K562 (cell line): ENCODE measurements around the gene MED29. TPM values are rescaled to one million over a fixed set of nuclear protein-coding genes. Genes with fewer than 3 reads are reported as not detected.

Experiments used
- ATAC-seq: fragments of 200-7000 bp; cut with Tn5 transposase; 3 replicates; pipeline ENCODE4 v1.9.1; 2020; ENCODE audit warnings: moderate library complexity
- BruUV-seq: library from RNA; stranded (reverse); fragments of 400-500 nt; replicated peaks from 2 replicates; lab custom pipeline; 2021; lab: Mats Ljungman, UMichigan
- CTCF ChIA-PET: fragments of 300-600 bp; formaldehyde crosslinking; extraction: SDS; loops from one replicate; lab custom pipeline; 2021; ENCODE audit warnings: low intra/inter-chr PET ratio; lab: Yijun Ruan, JAX
- POLR2A ChIA-PET: fragments of 300-600, 350-650 bp; sonication (Branson Sonifier 250); formaldehyde crosslinking; extraction: SDS; loops from one replicate; lab custom pipeline; 2021; ENCODE audit warnings: antibody characterized with exemption, inconsistent platforms; lab: Yijun Ruan, JAX
- DNase-seq, 4 experiments: peaks; one replicate each; pipeline versions ENCODE4 v3.0.0 to v3.0.0-alpha.2; 2011 to 2018; ENCODE audit warnings: low spot score in 3 of 4, mixed read lengths in 3 of 4; ENCODE audit errors: extremely low read depth in 1 of 4
- FAIRE-seq: peaks from 2 replicates; lab custom pipeline; 2011; peaks lifted over from hg19 to GRCh38; lab: Jason Lieb, UNC
- H2AFZ ChIP-seq: 2 replicates; pipeline ENCODE4 v1.6.0; 2011; ENCODE audit warnings: low read depth, low read length, control low read depth, inconsistent platforms
- H3K27ac ChIP-seq: fragments of 200-600 bp; 3 replicates; pipeline ENCODE4 v1.8.0; 2011; ENCODE audit warnings: low read depth, mild to moderate bottlenecking, control low read depth, inconsistent platforms, low read length, moderate library complexity, mixed read lengths; ENCODE audit errors: extremely low read depth
- H3K27me3 ChIP-seq, 2 experiments: fragments of 300-600 bp in 1 of 2; 2 replicates in 1 of 2; 3 replicates in 1 of 2; pipeline versions ENCODE4 v1.6.0 to v1.8.0; 2011; ENCODE audit warnings: inconsistent platforms in 2 of 2, low read length in 2 of 2, mild to moderate bottlenecking in 1 of 2, mixed read lengths in 1 of 2, moderate library complexity in 1 of 2; ENCODE audit not compliant: control insufficient read depth in 2 of 2, insufficient read depth in 2 of 2
- H3K36me3 ChIP-seq: fragments of 300-600 bp; 3 replicates; pipeline ENCODE4 v1.8.0; 2011; ENCODE audit warnings: mild to moderate bottlenecking, low read length, inconsistent platforms; ENCODE audit not compliant: control insufficient read depth, insufficient read depth
- H3K4me1 ChIP-seq, 2 experiments: fragments of 200-600 bp in 1 of 2; replicated peaks in 1 of 2; 2 replicates in 1 of 2; 3 replicates in 1 of 2; pipeline versions ENCODE4 v1.5.1 to v1.8.0; 2011; ENCODE audit warnings: inconsistent platforms in 2 of 2, low read length in 2 of 2, mild to moderate bottlenecking in 1 of 2, mixed read lengths in 1 of 2, moderate library complexity in 1 of 2; ENCODE audit not compliant: control insufficient read depth in 2 of 2, insufficient read depth in 2 of 2
- H3K4me2 ChIP-seq: 2 replicates; pipeline ENCODE4 v1.6.1; 2011; ENCODE audit warnings: low read length, control low read depth, inconsistent platforms, mixed read lengths; ENCODE audit not compliant: insufficient read depth
- H3K4me3 ChIP-seq: fragments of 200-600 bp; sonication (generic), shearing (Covaris generic); 2 replicates; pipeline ENCODE4 v1.5.1; 2016; ENCODE audit warnings: control low read depth, inconsistent platforms
- H3K79me2 ChIP-seq: fragments of 200-600 bp; 3 replicates; pipeline ENCODE4 v1.8.0; 2011; ENCODE audit warnings: low read length, inconsistent platforms; ENCODE audit not compliant: control insufficient read depth, insufficient read depth
- H3K9ac ChIP-seq, 2 experiments: 2 replicates each; pipeline versions ENCODE4 v1.6.0 to v1.6.1; 2011; ENCODE audit warnings: low read depth in 2 of 2, low read length in 2 of 2, control low read depth in 1 of 2, inconsistent platforms in 1 of 2, mild to moderate bottlenecking in 1 of 2, mixed read lengths in 1 of 2; ENCODE audit not compliant: insufficient read depth in 1 of 2
- H3K9me1 ChIP-seq: one replicate; pipeline ENCODE4 v1.6.0; 2011; ENCODE audit warnings: inconsistent platforms, mild to moderate bottlenecking, low read length, moderate library complexity; ENCODE audit not compliant: control insufficient read depth, insufficient read depth
- H3K9me3 ChIP-seq: replicated peaks from 2 replicates; pipeline ENCODE4 v1.5.1; 2011; ENCODE audit warnings: low read depth, low read length, inconsistent platforms; ENCODE audit not compliant: control insufficient read depth, insufficient read depth
- H4K20me1 ChIP-seq: replicated peaks from 2 replicates; pipeline ENCODE4 v1.6.1; 2011; ENCODE audit warnings: low read length, inconsistent platforms, mixed read lengths; ENCODE audit not compliant: control insufficient read depth, insufficient read depth
- ZNF184 ChIP-seq: sonication (generic); formaldehyde crosslinking; IDR thresholded peaks from 2 replicates; pipeline ENCODE4 v1.5.0; 2020; ENCODE audit warnings: missing genetic modification reagents
- ZNF766 ChIP-seq: fragments of 200-800 bp; sonication (Bioruptor generic); conservative IDR thresholded peaks from 2 replicates; pipeline ENCODE4 v1.6.1; 2016; ENCODE audit warnings: missing genetic modification characterization, missing compliant biosample characterization
- WGBS: fragments of 100-300 bp; shearing (Covaris generic); methylation state at CpG from one replicate; pipeline ENCODE4 v1.1.6; 2016; ENCODE audit warnings: low coverage, mixed read lengths; ENCODE audit not compliant: insufficient coverage; ENCODE audit errors: missing lambda C conversion rate; 5-methylcytosine and 5-hydroxymethylcytosine counted together
- in situ Hi-C: fragments of 300-500 bp; cut with MboI; formaldehyde crosslinking; loops from 4 replicates; pipeline ENCODE4 v1.15.0; 2018; ENCODE audit warnings: inconsistent platforms, mixed read lengths
- intact Hi-C: fragments of 100-400 bp; cut with micrococcal nuclease; formaldehyde crosslinking; loops from 2 replicates; pipeline ENCODE4 v1.14.2; 2022
- polyA plus RNA-seq, 8 experiments: library from polyadenylated mRNA; depleted of rRNA in 4 of 8; stranded (reverse) in 5 of 8; unstranded in 3 of 8; fragments of >200 nt; fragmentation: Nextera tagmentation in 2 of 8; fragmentation: Illumina TruSeq in 1 of 8; extraction: Ambion mirVana in 2 of 8; extraction: Trizol in 1 of 8; gene quantifications; 2 replicates each; pipeline versions ENCODE4 v1.2.1 to v1.2.3, GENCODE V29; 2011 to 2014; ENCODE audit warnings: inconsistent platforms in 1 of 8, missing spikeins in 1 of 8
- total RNA-seq, 7 experiments: library from RNA; depleted of rRNA in 6 of 7; stranded (reverse); fragments of >200 nt in 6 of 7; fragmentation: Illumina TruSeq in 2 of 7; extraction: Trizol in 2 of 7; gene quantifications; 2 replicates each; pipeline versions ENCODE4 v1.2.1 to v1.2.3, GENCODE V29; 2011 to 2021; ENCODE audit warnings: low replicate concordance in 1 of 7
- TF ChIP-seq, protein P1 (sequence below): sonication (generic); formaldehyde crosslinking; IDR thresholded peaks from 2 replicates; pipeline ENCODE4 v1.8.0; 2022; ENCODE audit warnings: missing genetic modification reagents, mild to moderate bottlenecking, borderline replicate concordance
- TF ChIP-seq, protein P2 (sequence below): fragments of 450-650 bp; IDR thresholded peaks from 2 replicates; pipeline ENCODE4 v1.6.1; 2014; ENCODE audit warnings: low read depth, mild to moderate bottlenecking, moderate library complexity, borderline replicate concordance
- TF ChIP-seq, protein P3 (sequence below): fragments of 450-650 bp; IDR thresholded peaks from 2 replicates; pipeline ENCODE4 v1.6.1; 2016; ENCODE audit warnings: antibody characterized with exemption

Gene MED29
- total and polyA plus RNA-seq, 9 of the 15 experiments (the other 6 are each of a cell fraction or from before 2014, with no cell fraction given): 1.8 to 22.6 (median 12.4) TPM

DNA sequence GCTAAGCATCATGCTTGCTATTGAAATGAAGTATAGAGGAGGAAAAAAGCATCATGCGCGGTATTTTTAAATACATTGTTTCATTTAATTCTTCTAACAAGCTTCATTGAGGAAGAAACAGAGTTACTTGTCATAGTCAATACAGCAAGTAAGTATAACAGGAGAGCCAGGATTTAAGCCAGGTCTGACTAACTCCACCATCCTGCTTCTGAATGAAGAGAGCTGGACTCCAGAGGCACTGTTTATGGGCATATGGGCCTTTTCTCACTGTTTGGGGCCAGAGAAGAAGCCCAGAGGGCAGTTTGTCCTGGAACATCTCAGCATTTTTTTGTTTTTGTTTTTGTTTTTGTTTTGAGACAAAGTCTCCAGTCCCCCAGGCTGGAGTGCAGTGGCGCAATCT is 41.0 kb upstream of the MED29 start:
- POLR2A ChIA-PET: interaction anchor here (0.6 to 1.3 kb wide), 4 partner anchors 54 to 247 kb away, joined by 3 to 4 read pairs (median 3); partner anchors contain the start of genes IFNL1 and RPS16
- WGBS: 98% methylated on average over 3 of the region's 3 CpGs
- Histone ChIP-seq H3K4me2 (no peak overlapping the region), H3K27me3 (no peaks in the 10 kb centered on the region), H3K79me2 (peaks cover 75% of the 10 kb centered on the region), H3K4me1 (peaks cover 27 to 57% of the 10 kb centered on the region in 2 experiments), H3K9ac (no peak overlapping the region), H3K9me1 (peaks cover 12% of the 10 kb centered on the region), H3K36me3 (peaks cover 87% of the 10 kb centered on the region), H3K9me3 (no peaks in the 10 kb centered on the region), H3K27ac (no peak overlapping the region), H4K20me1 (peaks cover 36% of the 10 kb centered on the region), H3K4me3 (no peak overlapping the region), H2AFZ (no peak overlapping the region)
- in situ Hi-C loops (no loop called here), intact Hi-C loops (no loop called here)
- CTCF ChIA-PET: no interaction called here
- FAIRE-seq: no peak
- no peak for ATAC-seq
- TF ChIP-seq ZNF184 (CRISPR knock-in tag) (no peak), ZNF766 (CRISPR knock-in tag) (no peak)
- TF ChIP-seq, protein P1, sequence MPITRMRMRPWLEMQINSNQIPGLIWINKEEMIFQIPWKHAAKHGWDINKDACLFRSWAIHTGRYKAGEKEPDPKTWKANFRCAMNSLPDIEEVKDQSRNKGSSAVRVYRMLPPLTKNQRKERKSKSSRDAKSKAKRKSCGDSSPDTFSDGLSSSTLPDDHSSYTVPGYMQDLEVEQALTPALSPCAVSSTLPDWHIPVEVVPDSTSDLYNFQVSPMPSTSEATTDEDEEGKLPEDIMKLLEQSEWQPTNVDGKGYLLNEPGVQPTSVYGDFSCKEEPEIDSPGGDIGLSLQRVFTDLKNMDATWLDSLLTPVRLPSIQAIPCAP (CRISPR knock-in tag): no peak
- TF ChIP-seq, protein P2, sequence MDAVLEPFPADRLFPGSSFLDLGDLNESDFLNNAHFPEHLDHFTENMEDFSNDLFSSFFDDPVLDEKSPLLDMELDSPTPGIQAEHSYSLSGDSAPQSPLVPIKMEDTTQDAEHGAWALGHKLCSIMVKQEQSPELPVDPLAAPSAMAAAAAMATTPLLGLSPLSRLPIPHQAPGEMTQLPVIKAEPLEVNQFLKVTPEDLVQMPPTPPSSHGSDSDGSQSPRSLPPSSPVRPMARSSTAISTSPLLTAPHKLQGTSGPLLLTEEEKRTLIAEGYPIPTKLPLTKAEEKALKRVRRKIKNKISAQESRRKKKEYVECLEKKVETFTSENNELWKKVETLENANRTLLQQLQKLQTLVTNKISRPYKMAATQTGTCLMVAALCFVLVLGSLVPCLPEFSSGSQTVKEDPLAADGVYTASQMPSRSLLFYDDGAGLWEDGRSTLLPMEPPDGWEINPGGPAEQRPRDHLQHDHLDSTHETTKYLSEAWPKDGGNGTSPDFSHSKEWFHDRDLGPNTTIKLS: no peak
- TF ChIP-seq, protein P3, sequence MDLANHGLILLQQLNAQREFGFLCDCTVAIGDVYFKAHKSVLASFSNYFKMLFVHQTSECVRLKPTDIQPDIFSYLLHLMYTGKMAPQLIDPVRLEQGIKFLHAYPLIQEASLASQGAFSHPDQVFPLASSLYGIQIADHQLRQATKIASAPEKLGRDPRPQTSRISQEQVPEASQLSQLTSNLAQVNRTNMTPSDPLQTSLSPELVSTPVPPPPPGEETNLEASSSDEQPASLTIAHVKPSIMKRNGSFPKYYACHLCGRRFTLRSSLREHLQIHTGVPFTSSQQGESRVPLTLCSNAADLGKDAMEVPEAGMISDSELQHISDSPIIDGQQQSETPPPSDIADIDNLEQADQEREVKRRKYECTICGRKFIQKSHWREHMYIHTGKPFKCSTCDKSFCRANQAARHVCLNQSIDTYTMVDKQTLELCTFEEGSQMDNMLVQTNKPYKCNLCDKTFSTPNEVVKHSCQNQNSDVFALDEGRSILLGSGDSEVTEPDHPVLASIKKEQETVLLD: no peak
- no TSS peak for BruUV-seq
- DNase-seq: no peak
